Astrocyte of the spinal cord (primary cell): Measurements from ENCODE around the gene PELI3.
A peak's percentile ranks its signal among the peaks of the same experiment; 100 is the strongest.

Experiments
- DNase-seq: peaks from one replicate; pipeline ENCODE4 v3.0.0; 2011; ENCODE audit warnings: low read depth, low spot score
- H3K4me3 ChIP-seq: 2 replicates; pipeline ENCODE4 v1.5.1; 2011; ENCODE audit warnings: low read depth, mild to moderate bottlenecking, low read length, moderate library complexity
- CTCF ChIP-seq: IDR thresholded peaks from 2 replicates; pipeline ENCODE4 v1.5.1; 2012; ENCODE audit warnings: low read depth, mild to moderate bottlenecking, low read length, inconsistent platforms
- in situ Hi-C: cut with HindIII; loops from 2 replicates; pipeline ENCODE4 v1.10.0; 2017; ENCODE audit warnings: low sequenced_read_pairs

PELI3 gene

GRCh38 chr11:66491315-66491935 is 24.7 kb downstream of the PELI3 start:
- peak; percentile 65 for TF ChIP-seq CTCF
- no peak overlapping the region for H3K4me3 ChIP-seq
- in situ Hi-C loops = no loop called here
- no peak for DNase-seq

GRCh38 chr11:66492161-66492865 is 25.6 kb downstream of the PELI3 start:
- TF ChIP-seq CTCF = no peak
- H3K4me3 ChIP-seq = no peak overlapping the region
- peak; percentile 14 for DNase-seq
- in situ Hi-C loops = no loop called here

DNA sequence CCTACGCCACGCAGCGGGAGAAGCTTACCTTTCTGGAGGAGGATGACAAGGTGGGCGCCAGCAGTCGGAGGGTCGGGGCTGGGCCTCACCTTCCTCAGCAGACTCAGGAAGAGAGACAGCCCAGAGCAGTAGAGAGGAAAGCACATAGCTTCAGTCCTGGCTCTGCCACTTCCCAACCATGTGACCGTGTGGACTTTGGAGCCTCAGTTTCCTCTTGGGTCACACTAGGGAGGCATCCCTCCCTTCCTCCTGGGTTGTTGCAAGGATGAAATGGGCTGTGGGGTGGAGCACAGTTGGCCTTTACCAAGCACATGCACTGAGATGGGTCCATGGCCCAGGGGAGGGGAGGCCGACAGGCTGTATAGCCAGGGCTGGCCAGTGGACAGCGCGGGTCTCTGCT is 26.4 kb downstream of the PELI3 start:
- TF ChIP-seq CTCF = no peak
- in situ Hi-C loops = no loop called here
- no peak for DNase-seq
- H3K4me3 ChIP-seq = no peak overlapping the region

DNA sequence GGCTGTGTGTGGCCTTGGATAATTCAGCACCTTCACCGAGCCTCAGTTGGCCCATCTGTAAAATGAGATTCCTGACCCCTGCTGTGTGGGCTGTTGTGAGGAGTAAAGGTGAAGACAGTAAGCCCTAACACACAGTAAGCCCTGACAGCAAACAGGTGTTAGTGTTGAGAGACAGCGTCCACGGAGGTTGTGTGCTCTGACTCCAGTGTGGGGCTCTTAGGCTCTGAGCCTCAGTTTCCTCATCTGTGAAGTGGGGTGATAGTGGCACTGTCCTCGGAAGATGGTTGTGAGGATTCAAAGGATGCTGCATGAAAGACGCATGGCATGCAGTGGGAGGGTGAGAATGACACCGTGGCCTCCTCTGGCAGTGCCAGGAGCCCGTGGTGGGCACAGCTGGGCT is 27.8 kb downstream of the PELI3 start:
- TF ChIP-seq CTCF = no peak
- no peak for DNase-seq
- no peak overlapping the region for H3K4me3 ChIP-seq
- in situ Hi-C loops = no loop called here

GRCh38 chr11:66494935-66495334 is 28.2 kb downstream of the PELI3 start:
- no peak overlapping the region for H3K4me3 ChIP-seq
- in situ Hi-C loops = no loop called here
- DNase-seq = no peak
- TF ChIP-seq CTCF = no peak

DNA sequence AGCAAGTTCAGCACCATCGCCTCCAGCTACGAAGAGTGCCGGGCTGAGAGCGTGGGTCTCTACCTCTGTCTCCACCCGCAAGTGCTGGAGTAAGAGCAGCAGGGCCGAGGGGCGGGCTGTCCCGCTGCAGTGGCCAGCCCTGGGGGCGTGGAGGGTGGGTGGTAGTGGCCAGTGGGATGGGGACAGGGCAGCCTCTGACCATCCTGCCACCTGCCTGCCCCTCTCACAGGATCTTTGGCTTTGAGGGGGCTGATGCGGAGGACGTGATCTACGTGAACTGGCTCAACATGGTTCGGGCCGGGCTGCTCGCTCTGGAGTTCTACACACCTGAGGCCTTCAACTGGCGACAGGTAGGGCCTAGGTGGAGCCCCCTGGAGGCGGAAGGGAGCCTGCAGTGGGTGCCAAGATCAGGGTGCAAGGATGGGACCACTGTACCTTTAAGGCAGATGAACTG is 28.7 kb downstream of the PELI3 start:
- peak; percentile 39 for TF ChIP-seq CTCF
- H3K4me3 ChIP-seq = no peak overlapping the region
- in situ Hi-C loops = no loop called here
- no peak for DNase-seq
